A549 (cell line): ENCODE measurements around the gene BNC2.

Experiments
- BHLHE40 ChIP-seq: IDR thresholded peaks from 2 replicates; pipeline ENCODE4 v1.6.1; 2012; ENCODE audit warnings: low read depth, low read length, inconsistent platforms
- ELK1 ChIP-seq: fragments of 150-350 bp; IDR thresholded peaks from 2 replicates; pipeline ENCODE4 v1.6.1; 2014; ENCODE audit warnings: low read depth, mild to moderate bottlenecking, low read length
- EP300 ChIP-seq, 2 experiments: fragments of >200 bp; sonication (Bioruptor Twin); formaldehyde crosslinking; IDR thresholded peaks; 2 replicates in 1 of 2; 3 replicates in 1 of 2; pipeline ENCODE4 v1.6.1; 2016 to 2017
- HES2 ChIP-seq: fragments of >200 bp; sonication (Bioruptor Twin); formaldehyde crosslinking; IDR thresholded peaks from 2 replicates; pipeline ENCODE4 v1.6.1; 2016
- MYC ChIP-seq: IDR thresholded peaks from 2 replicates; pipeline ENCODE4 v1.6.1; 2012; ENCODE audit warnings: mild to moderate bottlenecking, inconsistent platforms, low read length, improper control_type of control experiment, borderline replicate concordance
- NFE2L2 ChIP-seq: fragments of 150-350 bp; conservative IDR thresholded peaks from 2 replicates; pipeline ENCODE4 v1.6.1; 2014; ENCODE audit warnings: low read length
- POLR2A ChIP-seq: IDR thresholded peaks from 2 replicates; pipeline ENCODE4 v1.6.1; 2012; ENCODE audit warnings: mild to moderate bottlenecking, low read length
- POLR2AphosphoS2 ChIP-seq: conservative IDR thresholded peaks from 2 replicates; pipeline ENCODE4 v1.6.1; 2012; ENCODE audit warnings: low read length, improper control_type of control experiment, inconsistent platforms
- RCOR1 ChIP-seq: fragments of 150-350 bp; IDR thresholded peaks from 2 replicates; pipeline ENCODE4 v1.6.1; 2014; ENCODE audit warnings: antibody characterized with exemption, low read length, low read depth
- REST ChIP-seq: fragments of 200-600 bp; sonication (generic); IDR thresholded peaks from 2 replicates; pipeline ENCODE4 v1.6.1; 2016; ENCODE audit warnings: antibody characterized with exemption, mild to moderate bottlenecking, moderate library complexity
- TF ChIP-seq, protein P1 (sequence below): fragments of >200 bp; sonication (Bioruptor Twin); formaldehyde crosslinking; IDR thresholded peaks from 3 replicates; pipeline ENCODE4 v1.5.1; 2016
- TF ChIP-seq, protein P2 (sequence below): IDR thresholded peaks from 2 replicates; pipeline ENCODE4 v1.6.1; 2012
- TF ChIP-seq, protein P3 (sequence below): fragments of 250-450 bp; sonication (Bioruptor Pico); IDR thresholded peaks from 2 replicates; pipeline ENCODE4 v1.5.0; 2021; ENCODE audit warnings: mild to moderate bottlenecking, moderate library complexity, borderline replicate concordance

GRCh38 chr9:16628413-16628812 is 242.1 kb downstream of the BNC2 start:
- TF ChIP-seq, protein P1, sequence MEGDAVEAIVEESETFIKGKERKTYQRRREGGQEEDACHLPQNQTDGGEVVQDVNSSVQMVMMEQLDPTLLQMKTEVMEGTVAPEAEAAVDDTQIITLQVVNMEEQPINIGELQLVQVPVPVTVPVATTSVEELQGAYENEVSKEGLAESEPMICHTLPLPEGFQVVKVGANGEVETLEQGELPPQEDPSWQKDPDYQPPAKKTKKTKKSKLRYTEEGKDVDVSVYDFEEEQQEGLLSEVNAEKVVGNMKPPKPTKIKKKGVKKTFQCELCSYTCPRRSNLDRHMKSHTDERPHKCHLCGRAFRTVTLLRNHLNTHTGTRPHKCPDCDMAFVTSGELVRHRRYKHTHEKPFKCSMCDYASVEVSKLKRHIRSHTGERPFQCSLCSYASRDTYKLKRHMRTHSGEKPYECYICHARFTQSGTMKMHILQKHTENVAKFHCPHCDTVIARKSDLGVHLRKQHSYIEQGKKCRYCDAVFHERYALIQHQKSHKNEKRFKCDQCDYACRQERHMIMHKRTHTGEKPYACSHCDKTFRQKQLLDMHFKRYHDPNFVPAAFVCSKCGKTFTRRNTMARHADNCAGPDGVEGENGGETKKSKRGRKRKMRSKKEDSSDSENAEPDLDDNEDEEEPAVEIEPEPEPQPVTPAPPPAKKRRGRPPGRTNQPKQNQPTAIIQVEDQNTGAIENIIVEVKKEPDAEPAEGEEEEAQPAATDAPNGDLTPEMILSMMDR, result no peak
- TF ChIP-seq, protein P2, sequence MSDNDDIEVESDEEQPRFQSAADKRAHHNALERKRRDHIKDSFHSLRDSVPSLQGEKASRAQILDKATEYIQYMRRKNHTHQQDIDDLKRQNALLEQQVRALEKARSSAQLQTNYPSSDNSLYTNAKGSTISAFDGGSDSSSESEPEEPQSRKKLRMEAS, result no peak
- TF ChIP-seq BHLHE40 (no peak), POLR2A (no peak), RCOR1 (no peak), ELK1 (no peak), NFE2L2 (no peak), REST (no peak), POLR2AphosphoS2 (no peak), EP300 (IDR thresholded peaks at IDR 0.05) (no peak), MYC (no peak), HES2 (no peak)
- TF ChIP-seq, protein P3, sequence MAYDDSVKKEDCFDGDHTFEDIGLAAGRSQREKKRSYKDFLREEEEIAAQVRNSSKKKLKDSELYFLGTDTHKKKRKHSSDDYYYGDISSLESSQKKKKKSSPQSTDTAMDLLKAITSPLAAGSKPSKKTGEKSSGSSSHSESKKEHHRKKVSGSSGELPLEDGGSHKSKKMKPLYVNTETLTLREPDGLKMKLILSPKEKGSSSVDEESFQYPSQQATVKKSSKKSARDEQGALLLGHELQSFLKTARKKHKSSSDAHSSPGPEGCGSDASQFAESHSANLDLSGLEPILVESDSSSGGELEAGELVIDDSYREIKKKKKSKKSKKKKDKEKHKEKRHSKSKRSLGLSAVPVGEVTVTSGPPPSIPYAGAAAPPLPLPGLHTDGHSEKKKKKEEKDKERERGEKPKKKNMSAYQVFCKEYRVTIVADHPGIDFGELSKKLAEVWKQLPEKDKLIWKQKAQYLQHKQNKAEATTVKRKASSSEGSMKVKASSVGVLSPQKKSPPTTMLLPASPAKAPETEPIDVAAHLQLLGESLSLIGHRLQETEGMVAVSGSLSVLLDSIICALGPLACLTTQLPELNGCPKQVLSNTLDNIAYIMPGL (CRISPR knock-in tag), result no peak
